ENCODE results near the gene SYNDIG1. TPM values are rescaled to one million over a fixed set of nuclear protein-coding genes. Genes with fewer than 3 reads are reported as not detected.

SYNDIG1 gene
- polyA plus RNA-seq, 1 of the 3 experiments (the other 2 are of a cell fraction), result not detected

DNA sequence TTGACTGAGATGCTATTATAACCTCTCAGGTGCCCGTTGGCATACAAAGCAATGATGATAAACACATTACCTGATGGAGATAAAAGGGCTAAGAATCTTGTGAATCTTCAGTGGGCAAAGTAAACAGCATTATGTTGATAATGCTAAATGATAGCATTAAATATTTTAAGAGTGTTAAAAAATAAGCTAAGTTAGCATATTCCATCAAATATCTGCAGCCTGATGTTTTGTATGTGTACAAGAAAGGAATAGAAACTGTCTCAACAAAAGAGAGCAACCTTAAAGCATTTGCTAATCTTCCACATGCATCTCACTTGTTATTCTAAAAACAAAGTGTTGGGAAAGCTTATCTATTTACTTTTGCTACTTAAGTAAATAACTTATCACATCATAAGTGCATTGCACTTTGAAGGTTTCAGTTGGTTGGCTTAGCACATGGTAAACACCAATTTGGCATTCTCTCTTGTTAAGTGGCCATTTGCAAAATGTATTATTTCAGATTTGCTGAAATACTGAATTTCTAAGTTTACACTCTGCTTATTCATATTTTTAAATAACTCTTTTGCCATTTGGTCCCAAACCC lies 151.6 kb downstream of the SYNDIG1 start:
- ChIA-PET POLR2A (no interaction called here), CTCF (interaction anchor here (1.0 kb wide), 1 partner anchor 8 kb away, joined by 3 read pairs; no protein-coding TSS in a partner anchor)
- H3K27ac ChIP-seq (ENCODE audit: low read depth in 2 of 2, low read length in 1 of 2), result no peak overlapping the region
- H3K4me1 ChIP-seq (ENCODE audit: control insufficient read depth in 1 of 2, insufficient read depth in 2 of 2, low read depth in 1 of 2, low read length in 1 of 2), result no peaks in the 10 kb centered on the region
- no peak for DNase-seq
- no peaks in the 10 kb centered on the region for H3K79me2 ChIP-seq (ENCODE audit: insufficient read depth)
- no peaks in the 10 kb centered on the region for H3F3A ChIP-seq (replicated peaks; ENCODE audit: insufficient read depth)
- WGBS (ENCODE audit: low lambda C conversion rate), result 23% methylated on average over 1 of the region's 1 CpG
- H3K4me3 ChIP-seq (ENCODE audit: low read depth in 2 of 2, low read length in 1 of 2), result no peak overlapping the region
- no peaks in the 10 kb centered on the region for H4K20me1 ChIP-seq (ENCODE audit: insufficient read depth)
- H3K9ac ChIP-seq, result no peak overlapping the region
- no peaks in the 10 kb centered on the region for H3K9me2 ChIP-seq
- no peaks in the 10 kb centered on the region for H3K36me3 ChIP-seq (replicated peaks in 1 of 2; ENCODE audit: control insufficient read depth in 1 of 2, insufficient read depth in 2 of 2, low read length in 1 of 2)
- H3K27me3 ChIP-seq (ENCODE audit: insufficient read depth), result 0 out of 2 replicates have a peak, but pooled peaks cover 5% of the 10 kb centered on the region
- H3K9me3 ChIP-seq, result no peaks in the 10 kb centered on the region
- TF ChIP-seq RFX5 (IDR thresholded peaks at IDR 0.05; ENCODE audit: low read length), result no peak
- TF ChIP-seq MXI1 (IDR thresholded peaks at IDR 0.05; ENCODE audit: low read depth, low read length), result no peak
- no peak for TF ChIP-seq JUND (IDR thresholded peaks at IDR 0.05)
- TF ChIP-seq RXRA (IDR thresholded peaks at IDR 0.05; ENCODE audit: borderline replicate concordance, low read depth), result no peak
- TF ChIP-seq, protein P1, sequence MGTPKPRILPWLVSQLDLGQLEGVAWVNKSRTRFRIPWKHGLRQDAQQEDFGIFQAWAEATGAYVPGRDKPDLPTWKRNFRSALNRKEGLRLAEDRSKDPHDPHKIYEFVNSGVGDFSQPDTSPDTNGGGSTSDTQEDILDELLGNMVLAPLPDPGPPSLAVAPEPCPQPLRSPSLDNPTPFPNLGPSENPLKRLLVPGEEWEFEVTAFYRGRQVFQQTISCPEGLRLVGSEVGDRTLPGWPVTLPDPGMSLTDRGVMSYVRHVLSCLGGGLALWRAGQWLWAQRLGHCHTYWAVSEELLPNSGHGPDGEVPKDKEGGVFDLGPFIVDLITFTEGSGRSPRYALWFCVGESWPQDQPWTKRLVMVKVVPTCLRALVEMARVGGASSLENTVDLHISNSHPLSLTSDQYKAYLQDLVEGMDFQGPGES (IDR thresholded peaks at IDR 0.05; ENCODE audit: low read depth, low read length), result no peak
- no peak for TF ChIP-seq FOXJ3 (CRISPR knock-in tag; IDR thresholded peaks at IDR 0.05)
- no peak for TF ChIP-seq GATA2 (CRISPR knock-in tag; IDR thresholded peaks at IDR 0.05)
- TF ChIP-seq, protein P2, sequence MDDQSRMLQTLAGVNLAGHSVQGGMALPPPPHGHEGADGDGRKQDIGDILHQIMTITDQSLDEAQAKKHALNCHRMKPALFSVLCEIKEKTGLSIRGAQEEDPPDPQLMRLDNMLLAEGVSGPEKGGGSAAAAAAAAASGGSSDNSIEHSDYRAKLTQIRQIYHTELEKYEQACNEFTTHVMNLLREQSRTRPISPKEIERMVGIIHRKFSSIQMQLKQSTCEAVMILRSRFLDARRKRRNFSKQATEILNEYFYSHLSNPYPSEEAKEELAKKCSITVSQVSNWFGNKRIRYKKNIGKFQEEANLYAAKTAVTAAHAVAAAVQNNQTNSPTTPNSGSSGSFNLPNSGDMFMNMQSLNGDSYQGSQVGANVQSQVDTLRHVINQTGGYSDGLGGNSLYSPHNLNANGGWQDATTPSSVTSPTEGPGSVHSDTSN (IDR thresholded peaks at IDR 0.05), result no peak
- TF ChIP-seq CHD2 (IDR thresholded peaks at IDR 0.05; ENCODE audit: low read length, partially characterized antibody), result no peak
- no peak for TF ChIP-seq GABPA (IDR thresholded peaks at IDR 0.05; ENCODE audit: low read depth)
- TF ChIP-seq RAD21 (IDR thresholded peaks at IDR 0.05; ENCODE audit: low read length), result no peak
- no peak for TF ChIP-seq TCF12 (IDR thresholded peaks at IDR 0.05)
- TF ChIP-seq POLR2AphosphoS5 (IDR thresholded peaks at IDR 0.05; ENCODE audit: low read depth, low read length), result no peak
- TF ChIP-seq, protein P3, sequence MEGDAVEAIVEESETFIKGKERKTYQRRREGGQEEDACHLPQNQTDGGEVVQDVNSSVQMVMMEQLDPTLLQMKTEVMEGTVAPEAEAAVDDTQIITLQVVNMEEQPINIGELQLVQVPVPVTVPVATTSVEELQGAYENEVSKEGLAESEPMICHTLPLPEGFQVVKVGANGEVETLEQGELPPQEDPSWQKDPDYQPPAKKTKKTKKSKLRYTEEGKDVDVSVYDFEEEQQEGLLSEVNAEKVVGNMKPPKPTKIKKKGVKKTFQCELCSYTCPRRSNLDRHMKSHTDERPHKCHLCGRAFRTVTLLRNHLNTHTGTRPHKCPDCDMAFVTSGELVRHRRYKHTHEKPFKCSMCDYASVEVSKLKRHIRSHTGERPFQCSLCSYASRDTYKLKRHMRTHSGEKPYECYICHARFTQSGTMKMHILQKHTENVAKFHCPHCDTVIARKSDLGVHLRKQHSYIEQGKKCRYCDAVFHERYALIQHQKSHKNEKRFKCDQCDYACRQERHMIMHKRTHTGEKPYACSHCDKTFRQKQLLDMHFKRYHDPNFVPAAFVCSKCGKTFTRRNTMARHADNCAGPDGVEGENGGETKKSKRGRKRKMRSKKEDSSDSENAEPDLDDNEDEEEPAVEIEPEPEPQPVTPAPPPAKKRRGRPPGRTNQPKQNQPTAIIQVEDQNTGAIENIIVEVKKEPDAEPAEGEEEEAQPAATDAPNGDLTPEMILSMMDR (IDR thresholded peaks at IDR 0.05), result no peak
- TF ChIP-seq NFIC (IDR thresholded peaks at IDR 0.05; ENCODE audit: borderline replicate concordance), result no peak
- no peak overlapping the region for H2AFZ ChIP-seq (ENCODE audit: low read depth)
- H3K4me2 ChIP-seq, result no peak overlapping the region

DNA sequence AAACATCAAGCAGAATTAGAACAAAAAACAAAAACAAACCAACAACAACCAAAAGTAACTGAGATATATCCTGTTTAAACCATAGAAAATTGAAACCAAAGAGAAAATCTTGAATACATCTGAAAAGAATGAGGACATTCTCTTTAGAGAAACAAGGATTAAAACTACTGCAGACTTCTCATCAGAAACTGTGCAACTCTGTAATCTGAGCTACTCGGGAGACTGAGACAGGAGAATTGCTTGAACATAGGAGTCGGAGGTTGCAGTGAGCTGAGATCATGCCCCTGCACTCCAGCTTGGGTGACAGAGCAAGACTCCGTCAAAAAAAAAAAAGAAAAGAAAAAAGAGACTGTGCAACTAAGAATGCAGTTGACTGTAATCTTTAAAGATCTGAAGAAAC lies 153.4 kb downstream of the SYNDIG1 start:
- H3K79me2 ChIP-seq (ENCODE audit: insufficient read depth), result no peaks in the 10 kb centered on the region
- H3K9me2 ChIP-seq, result no peaks in the 10 kb centered on the region
- H3K9ac ChIP-seq, result no peak overlapping the region
- no peak overlapping the region for H3K4me3 ChIP-seq (ENCODE audit: low read depth in 2 of 2, low read length in 1 of 2)
- ChIA-PET POLR2A (no interaction called here), CTCF (no interaction called here)
- H3K9me3 ChIP-seq, result no peaks in the 10 kb centered on the region
- no peak overlapping the region for H3K4me2 ChIP-seq
- H3K36me3 ChIP-seq (replicated peaks in 1 of 2; ENCODE audit: control insufficient read depth in 1 of 2, insufficient read depth in 2 of 2, low read length in 1 of 2), result no peaks in the 10 kb centered on the region
- 52% methylated on average over 3 of the region's 3 CpGs for WGBS (ENCODE audit: low lambda C conversion rate)
- H3K27ac ChIP-seq (ENCODE audit: low read depth in 2 of 2, low read length in 1 of 2), result no peak overlapping the region
- no peak for DNase-seq
- H3K27me3 ChIP-seq (ENCODE audit: insufficient read depth), result 0 out of 2 replicates have a peak, but pooled peaks cover 5% of the 10 kb centered on the region
- H3F3A ChIP-seq (replicated peaks; ENCODE audit: insufficient read depth), result no peaks in the 10 kb centered on the region
- no peaks in the 10 kb centered on the region for H3K4me1 ChIP-seq (ENCODE audit: control insufficient read depth in 1 of 2, insufficient read depth in 2 of 2, low read depth in 1 of 2, low read length in 1 of 2)
- no peaks in the 10 kb centered on the region for H4K20me1 ChIP-seq (ENCODE audit: insufficient read depth)
- H2AFZ ChIP-seq (ENCODE audit: low read depth), result no peak overlapping the region
- no peak for TF ChIP-seq SMC3 (IDR thresholded peaks at IDR 0.05; ENCODE audit: low read depth, low read length)
- TF ChIP-seq, protein P1 (IDR thresholded peaks at IDR 0.05; ENCODE audit: low read depth, low read length), result no peak
- TF ChIP-seq FOXM1 (IDR thresholded peaks at IDR 0.05; ENCODE audit: low read depth), result no peak
- no peak for TF ChIP-seq NRF1 (IDR thresholded peaks at IDR 0.05; ENCODE audit: low read depth, low read length)
- no peak for TF ChIP-seq SIN3A (IDR thresholded peaks at IDR 0.05; ENCODE audit: borderline replicate concordance, low read depth, low read length)
- TF ChIP-seq EP300 (IDR thresholded peaks at IDR 0.05; ENCODE audit: borderline replicate concordance in 1 of 2, low read depth in 1 of 2, low read length in 1 of 2), result no peak
- TF ChIP-seq POLR2AphosphoS5 (IDR thresholded peaks at IDR 0.05; ENCODE audit: low read depth, low read length), result no peak
- no peak for TF ChIP-seq JUND (IDR thresholded peaks at IDR 0.05)
- TF ChIP-seq RAD21 (IDR thresholded peaks at IDR 0.05; ENCODE audit: low read length), result no peak
- TF ChIP-seq CHD2 (IDR thresholded peaks at IDR 0.05; ENCODE audit: low read length, partially characterized antibody), result no peak
- no peak for TF ChIP-seq TAF1 (IDR thresholded peaks at IDR 0.05; ENCODE audit: borderline replicate concordance, low read depth, low read length)
- TF ChIP-seq MEF2A (IDR thresholded peaks at IDR 0.05; ENCODE audit: borderline replicate concordance, low read depth), result no peak
- TF ChIP-seq YY1 (IDR thresholded peaks at IDR 0.05; ENCODE audit: low read depth), result no peak
- TF ChIP-seq, protein P2 (IDR thresholded peaks at IDR 0.05), result no peak

All from SK-N-SH (cell line).